HG03280 (cell line): ENCODE data around the gene PBX4.

Experiments
- ATAC-seq: cut with Tn5 transposase; IDR thresholded peaks from one replicate; pipeline ENCODE4 v1.9.1; 2021; ENCODE audit warnings: mild to moderate bottlenecking, moderate library complexity; ENCODE audit not compliant: unreplicated experiment

Gene PBX4

GRCh38 chr19:19541616-19542015, 76.9 kb downstream of the PBX4 start:
- ATAC-seq, result no peak

- no peak for ATAC-seq
Observed at GRCh38 chr19:19540715-19541515, 77.6 kb downstream of the PBX4 start.

- ATAC-seq, result no peak
Observed at GRCh38 chr19:19540064-19540714, 78.3 kb downstream of the PBX4 start.

GRCh38 chr19:19539698-19540063, 78.8 kb downstream of the PBX4 start:
- no peak for ATAC-seq

- ATAC-seq, result no peak
Observed at GRCh38 chr19:19538785-19539166, 79.7 kb downstream of the PBX4 start.

- no peak for ATAC-seq
Observed at GRCh38 chr19:19538061-19538784, 80.3 kb downstream of the PBX4 start, which contains the start of gene CILP2. Gene CILP2, plus strand, starts transcription at chr19:19538265. Its CDS starts 85 bp downstream, at chr19:19538350.

- no peak for ATAC-seq
Observed at GRCh38 chr19:19537075-19538048, 81.1 kb downstream of the PBX4 start.

- ATAC-seq, result no peak
Observed at GRCh38 chr19:19535311-19536191, 82.9 kb downstream of the PBX4 start.

- ATAC-seq, result no peak
Observed at GRCh38 chr19:19534556-19535265, 83.8 kb downstream of the PBX4 start.

- ATAC-seq, result no peak
Observed at GRCh38 chr19:19533841-19534240, 84.6 kb downstream of the PBX4 start.

- ATAC-seq, result no peak
Observed at GRCh38 chr19:19532806-19533701, 85.4 kb downstream of the PBX4 start.

GRCh38 chr19:19531951-19532805, 86.3 kb downstream of the PBX4 start:
- no peak for ATAC-seq

GRCh38 chr19:19530889-19531288, 87.6 kb downstream of the PBX4 start:
- no peak for ATAC-seq

- ATAC-seq, result no peak
Observed at GRCh38 chr19:19530423-19530804, 88.1 kb downstream of the PBX4 start.

- ATAC-seq, result no peak
Observed at GRCh38 chr19:19529783-19530422, 88.6 kb downstream of the PBX4 start.

GRCh38 chr19:19528721-19529490, 89.6 kb downstream of the PBX4 start, which contains the start of gene YJEFN3:
Gene YJEFN3, plus strand, starts transcription at chr19:19528911. Its CDS starts 22 bp downstream, at chr19:19528933.
- no peak for ATAC-seq
